Measurements from ENCODE around the gene ADAT3. TPM values are rescaled to one million over a fixed set of nuclear protein-coding genes. Genes with fewer than 3 reads are reported as not detected.

ADAT3 gene
- total and polyA plus RNA-seq, 2 donors (not counting 1 experiment from before 2014, with no cell fraction given), result 0.42 to 1.7 TPM

GRCh38 chr19:1923319-1923718, 18.1 kb downstream of the ADAT3 start:
- Histone ChIP-seq H4K20me1 (ENCODE audit: control insufficient read depth, extremely low read depth, insufficient read depth, low read length) (no peaks in the 10 kb centered on the region), H3K9ac (ENCODE audit: insufficient read depth, low read length) (no peak overlapping the region), H3K79me2 (ENCODE audit: control insufficient read depth, insufficient read depth, low read length) (no peaks in the 10 kb centered on the region), H3K4me2 (ENCODE audit: extremely low read depth, insufficient read depth, low read length) (no peak overlapping the region), H3K27ac (ENCODE audit: insufficient read depth, low read length) (no peak overlapping the region), H3K36me3 (ENCODE audit: control insufficient read depth, insufficient read depth, low read length) (peaks cover 27% of the 10 kb centered on the region), H3K27me3 (ENCODE audit: control insufficient read depth, insufficient read depth, low read length) (no peaks in the 10 kb centered on the region), H3K4me3 (replicated peaks in 1 of 4; ENCODE audit: control extremely low read depth in 1 of 4, insufficient read depth in 1 of 4, low read depth in 3 of 4, low read length in 4 of 4) (no peak overlapping the region), H3K9me3 (ENCODE audit: control insufficient read depth, insufficient read depth, low read depth, low read length) (no peaks in the 10 kb centered on the region), H2AFZ (ENCODE audit: low read length) (no peak overlapping the region), H3K4me1 (ENCODE audit: control insufficient read depth, extremely low read depth, insufficient read depth, low read length) (no peaks in the 10 kb centered on the region)
- no peak for DNase-seq (ENCODE audit: low read depth in 2 of 2)
- TF ChIP-seq EZH2 (IDR thresholded peaks at IDR 0.05; ENCODE audit: low read length, missing control alignments) (no peak), CTCF (conservative IDR thresholded peaks at IDR 0.05 in 1 of 2, IDR thresholded peaks at IDR 0.05 in 1 of 2; ENCODE audit: low read depth in 1 of 2, low read length in 2 of 2) (no peak)

DNA sequence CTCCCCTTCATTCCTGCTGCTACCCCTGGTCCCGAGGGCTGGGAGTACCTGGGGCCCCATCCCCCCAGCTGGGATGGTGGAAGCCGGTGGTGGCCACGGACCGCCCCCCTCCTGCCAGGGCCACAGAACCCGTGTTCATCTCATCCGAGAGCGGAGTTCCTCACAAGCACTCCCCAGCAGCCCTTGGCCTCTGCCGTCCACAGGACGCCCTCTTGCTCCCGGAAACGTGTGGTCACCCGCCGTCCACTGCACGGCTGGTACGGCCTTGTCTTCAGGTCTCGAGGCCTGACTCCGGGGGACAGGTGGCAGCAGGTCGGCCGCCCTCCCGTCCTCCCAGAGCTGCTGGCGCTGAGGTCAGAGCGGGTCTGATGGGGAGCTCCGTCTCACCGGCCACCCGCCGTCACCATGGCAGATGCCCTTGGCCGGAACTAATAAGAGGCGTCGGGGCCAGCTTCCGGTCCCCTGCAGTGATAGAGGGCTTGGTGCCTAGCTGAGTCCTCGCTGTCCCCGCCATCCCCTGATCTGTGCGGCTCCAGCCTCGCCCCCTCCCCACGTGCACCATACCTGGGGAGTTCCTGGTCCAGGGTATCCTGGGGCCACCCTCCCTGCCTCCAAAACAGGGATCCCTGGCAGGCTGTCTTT, 19.2 kb downstream of the ADAT3 start:
- no peak for DNase-seq (ENCODE audit: low read depth in 2 of 2)
- H3K79me2 ChIP-seq (ENCODE audit: control insufficient read depth, insufficient read depth, low read length), result no peaks in the 10 kb centered on the region
- H3K27me3 ChIP-seq (ENCODE audit: control insufficient read depth, insufficient read depth, low read length), result no peaks in the 10 kb centered on the region
- TF ChIP-seq EZH2 (IDR thresholded peaks at IDR 0.05; ENCODE audit: low read length, missing control alignments) (no peak), CTCF (conservative IDR thresholded peaks at IDR 0.05 in 1 of 2, IDR thresholded peaks at IDR 0.05 in 1 of 2; ENCODE audit: low read depth in 1 of 2, low read length in 2 of 2) (no peak)
- no peaks in the 10 kb centered on the region for H3K4me1 ChIP-seq (ENCODE audit: control insufficient read depth, extremely low read depth, insufficient read depth, low read length)
- H4K20me1 ChIP-seq (ENCODE audit: control insufficient read depth, extremely low read depth, insufficient read depth, low read length), result no peaks in the 10 kb centered on the region
- H3K9ac ChIP-seq (ENCODE audit: insufficient read depth, low read length), result no peak overlapping the region
- no peaks in the 10 kb centered on the region for H3K9me3 ChIP-seq (ENCODE audit: control insufficient read depth, insufficient read depth, low read depth, low read length)
- H2AFZ ChIP-seq (ENCODE audit: low read length), result no peak overlapping the region
- H3K27ac ChIP-seq (ENCODE audit: insufficient read depth, low read length), result no peak overlapping the region
- no peak overlapping the region for H3K4me3 ChIP-seq (replicated peaks in 1 of 4; ENCODE audit: control extremely low read depth in 1 of 4, insufficient read depth in 1 of 4, low read depth in 3 of 4, low read length in 4 of 4)
- no peak overlapping the region for H3K4me2 ChIP-seq (ENCODE audit: extremely low read depth, insufficient read depth, low read length)
- peaks cover 25% of the 10 kb centered on the region for H3K36me3 ChIP-seq (ENCODE audit: control insufficient read depth, insufficient read depth, low read length)

- Histone ChIP-seq H3K36me3 (ENCODE audit: control insufficient read depth, insufficient read depth, low read length) (peaks cover 19% of the 10 kb centered on the region), H3K4me3 (replicated peaks in 1 of 4; ENCODE audit: control extremely low read depth in 1 of 4, insufficient read depth in 1 of 4, low read depth in 3 of 4, low read length in 4 of 4) (no peak overlapping the region), H3K9ac (ENCODE audit: insufficient read depth, low read length) (no peak overlapping the region), H3K4me2 (ENCODE audit: extremely low read depth, insufficient read depth, low read length) (no peak overlapping the region), H3K27me3 (ENCODE audit: control insufficient read depth, insufficient read depth, low read length) (no peaks in the 10 kb centered on the region), H3K4me1 (ENCODE audit: control insufficient read depth, extremely low read depth, insufficient read depth, low read length) (peaks cover 3% of the 10 kb centered on the region), H3K9me3 (ENCODE audit: control insufficient read depth, insufficient read depth, low read depth, low read length) (no peaks in the 10 kb centered on the region), H2AFZ (ENCODE audit: low read length) (no peak overlapping the region), H4K20me1 (ENCODE audit: control insufficient read depth, extremely low read depth, insufficient read depth, low read length) (no peaks in the 10 kb centered on the region), H3K27ac (ENCODE audit: insufficient read depth, low read length) (no peak overlapping the region), H3K79me2 (ENCODE audit: control insufficient read depth, insufficient read depth, low read length) (no peaks in the 10 kb centered on the region)
- TF ChIP-seq CTCF (conservative IDR thresholded peaks at IDR 0.05 in 1 of 2, IDR thresholded peaks at IDR 0.05 in 1 of 2; ENCODE audit: low read depth in 1 of 2, low read length in 2 of 2) (no peak), EZH2 (IDR thresholded peaks at IDR 0.05; ENCODE audit: low read length, missing control alignments) (no peak)
- DNase-seq (ENCODE audit: low read depth in 2 of 2), result no peak
Observed at GRCh38 chr19:1925544-1925943, 20.3 kb downstream of the ADAT3 start.
